Measurements from ENCODE around the gene MRTFA.
"Not testable (repeated sequence)": the region's sequence is repeated elsewhere in the genome, so short reads cannot be mapped to it uniquely, and the experiment has no call there.

MRTFA gene

GRCh38 chr22:40507491-40507890 is 129.0 kb downstream of the MRTFA start:
- H3K4me1 ChIP-seq, result peaks cover 3% of the 10 kb centered on the region
- H3K36me3 ChIP-seq (ENCODE audit: control insufficient read depth, insufficient read depth, low read length), result no peaks in the 10 kb centered on the region
- H3K79me2 ChIP-seq, result no peaks in the 10 kb centered on the region
- no peak overlapping the region for H3K4me2 ChIP-seq (ENCODE audit: low read length)
- no peak overlapping the region for H3K27ac ChIP-seq
- no peak overlapping the region for H3K4me3 ChIP-seq (ENCODE audit: low read depth, low read length)
- no peak overlapping the region for H3K9ac ChIP-seq
- no peak overlapping the region for H2AFZ ChIP-seq
- no peaks in the 10 kb centered on the region for H3K9me3 ChIP-seq (ENCODE audit: control insufficient read depth, low read length)
- TF ChIP-seq CTCF (IDR thresholded peaks at IDR 0.05), result no peak
- no peaks in the 10 kb centered on the region for H3K27me3 ChIP-seq (ENCODE audit: control insufficient read depth, insufficient read depth, low read length)

GRCh38 chr22:40506762-40507161 is 129.8 kb downstream of the MRTFA start:
- H3K9me3 ChIP-seq (ENCODE audit: control insufficient read depth, low read length), result no peaks in the 10 kb centered on the region
- H3K4me3 ChIP-seq (ENCODE audit: low read depth, low read length), result no peak overlapping the region
- peaks cover 3% of the 10 kb centered on the region for H3K4me1 ChIP-seq
- no peak for TF ChIP-seq CTCF (IDR thresholded peaks at IDR 0.05)
- no peak overlapping the region for H3K9ac ChIP-seq
- H3K36me3 ChIP-seq (ENCODE audit: control insufficient read depth, insufficient read depth, low read length), result no peaks in the 10 kb centered on the region
- no peak overlapping the region for H3K27ac ChIP-seq
- H2AFZ ChIP-seq, result no peak overlapping the region
- no peak overlapping the region for H3K4me2 ChIP-seq (ENCODE audit: low read length)
- H3K27me3 ChIP-seq (ENCODE audit: control insufficient read depth, insufficient read depth, low read length), result no peaks in the 10 kb centered on the region
- H3K79me2 ChIP-seq, result no peaks in the 10 kb centered on the region

GRCh38 chr22:40504285-40505249 is 132.0 kb downstream of the MRTFA start:
- Histone ChIP-seq H3K79me2 (no peaks in the 10 kb centered on the region), H3K4me1 (peaks cover 3% of the 10 kb centered on the region)
- no peak for TF ChIP-seq CTCF (IDR thresholded peaks at IDR 0.05)

GRCh38 chr22:40502919-40503318 is 133.6 kb downstream of the MRTFA start:
- Histone ChIP-seq H3K27ac (no peak overlapping the region), H3K27me3 (ENCODE audit: control insufficient read depth, insufficient read depth, low read length) (no peaks in the 10 kb centered on the region), H3K79me2 (no peaks in the 10 kb centered on the region), H3K4me1 (no peaks in the 10 kb centered on the region), H3K4me3 (ENCODE audit: low read depth, low read length) (no peak overlapping the region), H3K9ac (no peak overlapping the region), H3K9me3 (ENCODE audit: control insufficient read depth, low read length) (no peaks in the 10 kb centered on the region), H3K4me2 (ENCODE audit: low read length) (no peak overlapping the region), H3K36me3 (ENCODE audit: control insufficient read depth, insufficient read depth, low read length) (no peaks in the 10 kb centered on the region), H2AFZ (no peak overlapping the region)
- no peak for TF ChIP-seq CTCF (IDR thresholded peaks at IDR 0.05)

More at GRCh38 chr22:40504285-40505249, 132.0 kb downstream of the MRTFA start:
- H3K4me3 ChIP-seq (ENCODE audit: low read depth, low read length), result no peak overlapping the region
- no peak overlapping the region for H3K27ac ChIP-seq
- no peak overlapping the region for H3K4me2 ChIP-seq (ENCODE audit: low read length)
- no peak overlapping the region for H3K9ac ChIP-seq
- H3K9me3 ChIP-seq (ENCODE audit: control insufficient read depth, low read length), result no peaks in the 10 kb centered on the region
- H2AFZ ChIP-seq, result no peak overlapping the region
- H3K27me3 ChIP-seq (ENCODE audit: control insufficient read depth, insufficient read depth, low read length), result no peaks in the 10 kb centered on the region
- no peaks in the 10 kb centered on the region for H3K36me3 ChIP-seq (ENCODE audit: control insufficient read depth, insufficient read depth, low read length)

GRCh38 chr22:40500465-40500786 is 136.1 kb downstream of the MRTFA start:
- not testable (repeated sequence) for H3K4me2 ChIP-seq (ENCODE audit: low read length); H3K27me3 ChIP-seq (ENCODE audit: control insufficient read depth, insufficient read depth, low read length); H3K9me3 ChIP-seq (ENCODE audit: control insufficient read depth, low read length); H3K4me3 ChIP-seq (ENCODE audit: low read depth, low read length); H3K36me3 ChIP-seq (ENCODE audit: control insufficient read depth, insufficient read depth, low read length); H3K4me1 ChIP-seq; H2AFZ ChIP-seq; H3K79me2 ChIP-seq; H3K27ac ChIP-seq; H3K9ac ChIP-seq

All from parathyroid adenoma (tissue), 2 donors.